DND-41 (cell line): ENCODE measurements around the gene HDDC2.

Experiments
- ATAC-seq: fragments of 200-7000 bp; cut with Tn5 transposase; 3 replicates; pipeline ENCODE4 v1.9.1; 2021; ENCODE audit warnings: low read depth; ENCODE audit not compliant: insufficient read depth
- DNase-seq: peaks from one replicate; pipeline ENCODE4 v3.0.0-alpha.2; 2020
- H2AFZ ChIP-seq: 2 replicates; pipeline ENCODE4 v1.6.0; 2012; ENCODE audit warnings: low read depth, low read length
- H3K27ac ChIP-seq: 2 replicates; pipeline ENCODE4 v1.5.1; 2012; ENCODE audit warnings: low read length, inconsistent platforms
- H3K27me3 ChIP-seq: fragments of 200-600 bp; sonication (generic); 2 replicates; pipeline ENCODE4 v1.6.0; 2012; ENCODE audit warnings: low read length, mild to moderate bottlenecking, inconsistent platforms; ENCODE audit not compliant: insufficient read depth, poor library complexity
- H3K36me3 ChIP-seq: 2 replicates; pipeline ENCODE4 v1.5.1; 2012; ENCODE audit warnings: low read length, inconsistent platforms; ENCODE audit not compliant: insufficient read depth
- H3K4me1 ChIP-seq: 2 replicates; pipeline ENCODE4 v1.5.1; 2012; ENCODE audit warnings: mild to moderate bottlenecking, low read length; ENCODE audit not compliant: insufficient read depth
- H3K4me2 ChIP-seq: 2 replicates; pipeline ENCODE4 v1.6.0; 2012; ENCODE audit warnings: mild to moderate bottlenecking, moderate library complexity, low read length, inconsistent platforms; ENCODE audit not compliant: insufficient read depth
- H3K4me3 ChIP-seq, 2 experiments: fragments of 200-600 bp in 1 of 2; shearing (Covaris generic) in 1 of 2; 2 replicates each; pipeline ENCODE4 v1.5.1; 2012 to 2016; ENCODE audit warnings: inconsistent platforms in 2 of 2, low read length in 2 of 2, mild to moderate bottlenecking in 2 of 2, low read depth in 1 of 2, moderate library complexity in 1 of 2
- H3K79me2 ChIP-seq: 2 replicates; pipeline ENCODE4 v1.6.0; 2012; ENCODE audit warnings: low read length, inconsistent platforms; ENCODE audit not compliant: insufficient read depth
- H3K9ac ChIP-seq: 2 replicates; pipeline ENCODE4 v1.6.0; 2012; ENCODE audit warnings: low read depth, mild to moderate bottlenecking, inconsistent platforms, low read length, moderate library complexity
- H3K9me3 ChIP-seq: 2 replicates; pipeline ENCODE4 v1.5.1; 2012; ENCODE audit warnings: low read length, moderate library complexity, mild to moderate bottlenecking, inconsistent platforms; ENCODE audit not compliant: insufficient read depth, severe bottlenecking
- H4K20me1 ChIP-seq: 2 replicates; pipeline ENCODE4 v1.6.0; 2012; ENCODE audit warnings: low read length; ENCODE audit not compliant: insufficient read depth
- CTCF ChIP-seq: IDR thresholded peaks from 2 replicates; pipeline ENCODE4 v1.5.1; 2012; ENCODE audit warnings: borderline replicate concordance, low read length, moderate library complexity, mild to moderate bottlenecking; ENCODE audit not compliant: poor library complexity, severe bottlenecking; ENCODE audit errors: extremely low read depth
- EZH2 ChIP-seq: IDR thresholded peaks from 3 replicates; pipeline ENCODE4 v1.6.1; 2012; ENCODE audit warnings: borderline replicate concordance, low read depth, mild to moderate bottlenecking, moderate library complexity, low read length, inconsistent platforms; ENCODE audit not compliant: severe bottlenecking

HDDC2 gene

GRCh38 chr6:125293587-125293986, 8.2 kb downstream of the HDDC2 start:
- Histone ChIP-seq H3K79me2 (peaks cover 7% of the 10 kb centered on the region; the same call in 1 of the 2 replicates), H3K27me3 (no peaks in the 10 kb centered on the region), H3K36me3 (peaks cover 78% of the 10 kb centered on the region), H3K27ac (no peak overlapping the region), H3K9ac (no peak overlapping the region), H3K9me3 (peaks cover 3% of the 10 kb centered on the region), H3K4me1 (no peaks in the 10 kb centered on the region), H3K4me2 (no peak overlapping the region), H3K4me3 (no peak overlapping the region), H2AFZ (no peak overlapping the region), H4K20me1 (peaks cover 4% of the 10 kb centered on the region; the same call in 1 of the 2 replicates)
- no peak for DNase-seq
- TF ChIP-seq EZH2 (no peak), CTCF (no peak)
- no peak for ATAC-seq

DNA sequence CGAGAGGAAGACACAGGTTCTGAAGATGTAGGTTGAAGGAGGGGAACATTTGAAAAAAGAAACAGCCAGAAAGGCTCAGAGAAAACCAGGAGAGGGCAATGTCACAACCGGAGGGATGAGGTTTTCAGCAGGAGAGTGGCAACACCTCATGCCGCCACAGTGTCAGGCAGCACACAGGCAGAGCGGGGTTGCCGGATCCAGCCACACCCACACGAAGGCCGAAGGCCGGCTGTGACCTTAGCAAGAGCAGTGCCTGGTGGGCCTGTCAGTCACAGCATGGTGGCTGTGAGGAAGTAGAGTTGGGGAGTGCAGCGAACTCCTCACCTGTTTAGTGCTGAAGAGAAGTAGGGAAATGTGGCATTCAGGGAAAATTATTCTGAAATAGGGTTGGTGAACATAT, 14.0 kb downstream of the HDDC2 start:
- no peak for ATAC-seq
- no peak for DNase-seq
- Histone ChIP-seq H3K4me1 (no peaks in the 10 kb centered on the region), H3K4me2 (no peak overlapping the region), H3K79me2 (peaks cover 4% of the 10 kb centered on the region; the same call in 1 of the 2 replicates), H3K27ac (no peak overlapping the region), H2AFZ (no peak overlapping the region), H3K9me3 (peaks cover 3% of the 10 kb centered on the region), H4K20me1 (no peaks in the 10 kb centered on the region), H3K9ac (no peak overlapping the region), H3K4me3 (no peak overlapping the region), H3K27me3 (no peaks in the 10 kb centered on the region), H3K36me3 (peaks cover 65% of the 10 kb centered on the region)
- TF ChIP-seq CTCF: no peak
- TF ChIP-seq EZH2: no peak

GRCh38 chr6:125285936-125286335, 15.8 kb downstream of the HDDC2 start:
- no peak overlapping the region for H2AFZ ChIP-seq
- no peak for DNase-seq
- H3K4me2 ChIP-seq: no peak overlapping the region
- H3K27me3 ChIP-seq: no peaks in the 10 kb centered on the region
- no peaks in the 10 kb centered on the region for H3K4me1 ChIP-seq
- no peak for ATAC-seq
- peaks cover 3% of the 10 kb centered on the region for H3K9me3 ChIP-seq
- H3K36me3 ChIP-seq: peaks cover 60% of the 10 kb centered on the region
- no peaks in the 10 kb centered on the region for H4K20me1 ChIP-seq
- H3K27ac ChIP-seq: no peak overlapping the region
- H3K4me3 ChIP-seq: no peak overlapping the region
- no peak overlapping the region for H3K9ac ChIP-seq
- H3K79me2 ChIP-seq: peaks cover 8% of the 10 kb centered on the region; the same call in 1 of the 2 replicates
- TF ChIP-seq EZH2 (no peak), CTCF (no peak)

DNA sequence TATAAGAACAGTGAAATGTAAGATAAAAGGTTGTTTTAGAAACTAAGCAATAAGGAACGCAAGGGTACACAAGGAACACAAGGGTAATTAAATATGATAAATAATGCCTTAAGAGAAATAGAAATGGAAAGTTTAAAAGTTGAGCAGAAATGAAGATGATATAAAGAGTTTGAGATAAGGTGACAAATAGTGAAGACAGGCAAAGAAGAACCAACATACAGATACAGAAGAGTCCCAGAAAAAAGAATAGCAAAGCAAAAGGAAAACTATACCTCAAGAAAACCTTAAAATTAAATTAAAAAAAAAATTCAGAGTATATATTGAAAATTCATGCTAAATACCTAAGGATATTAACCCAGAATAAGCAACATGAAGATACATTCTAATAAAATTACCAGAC, 16.4 kb downstream of the HDDC2 start:
- peaks cover 10% of the 10 kb centered on the region; the same call in 1 of the 2 replicates for H3K79me2 ChIP-seq

More for the DNA sequence above, 16.4 kb downstream of the HDDC2 start:
- Histone ChIP-seq H3K9ac (no peak overlapping the region), H3K4me2 (no peak overlapping the region), H3K36me3 (peaks cover 63% of the 10 kb centered on the region), H3K27ac (no peak overlapping the region), H3K27me3 (no peaks in the 10 kb centered on the region), H4K20me1 (no peaks in the 10 kb centered on the region), H3K4me3 (no peak overlapping the region), H2AFZ (no peak overlapping the region), H3K9me3 (peaks cover 3% of the 10 kb centered on the region), H3K4me1 (no peaks in the 10 kb centered on the region)
- DNase-seq: no peak
- TF ChIP-seq CTCF: no peak
- no peak for TF ChIP-seq EZH2
- ATAC-seq: no peak
